ENCODE results near the gene NAALADL2. TPM values are rescaled to one million over a fixed set of nuclear protein-coding genes. Genes with fewer than 3 reads are reported as not detected.

NAALADL2 gene
- total RNA-seq, 1 donor from 2014 or later = 2.8 TPM

- H3K27ac Mint-ChIP-seq (ENCODE audit: unreplicated experiment) = no peak overlapping the region
- no peaks in the 10 kb centered on the region for H3K27me3 Mint-ChIP-seq (ENCODE audit: low read depth)
- no peaks in the 10 kb centered on the region for H3K36me3 Mint-ChIP-seq (ENCODE audit: low read depth)
- no peak overlapping the region for H3K4me3 Mint-ChIP-seq
- peaks cover 5% of the 10 kb centered on the region for H3K9me3 Mint-ChIP-seq
- no peak for DNase-seq (ENCODE audit: low read depth, low spot score)
- TF ChIP-seq CTCF (conservative IDR thresholded peaks at IDR 0.05) = no peak
- H3K4me1 Mint-ChIP-seq = peaks cover 9% of the 10 kb centered on the region
These were observed 327.4 kb downstream of the NAALADL2 start for GRCh38 chr3:175186511-175186910.

- peaks cover 9% of the 10 kb centered on the region for H3K4me1 Mint-ChIP-seq
- no peak for DNase-seq (ENCODE audit: low read depth, low spot score)
- TF ChIP-seq CTCF (conservative IDR thresholded peaks at IDR 0.05) = no peak
- no peaks in the 10 kb centered on the region for H3K36me3 Mint-ChIP-seq (ENCODE audit: low read depth)
- H3K27ac Mint-ChIP-seq (ENCODE audit: unreplicated experiment) = no peak overlapping the region
- no peaks in the 10 kb centered on the region for H3K27me3 Mint-ChIP-seq (ENCODE audit: low read depth)
- H3K4me3 Mint-ChIP-seq = no peak overlapping the region
- peaks cover 5% of the 10 kb centered on the region for H3K9me3 Mint-ChIP-seq
These were observed 328.5 kb downstream of the NAALADL2 start for GRCh38 chr3:175187586-175187985.

- no peak for DNase-seq (ENCODE audit: low read depth, low spot score)
- H3K27ac Mint-ChIP-seq (ENCODE audit: unreplicated experiment) = no peak overlapping the region
- no peaks in the 10 kb centered on the region for H3K27me3 Mint-ChIP-seq (ENCODE audit: low read depth)
- H3K4me1 Mint-ChIP-seq = no peaks in the 10 kb centered on the region
- H3K4me3 Mint-ChIP-seq = no peak overlapping the region
- H3K9me3 Mint-ChIP-seq = peaks cover 5% of the 10 kb centered on the region
- TF ChIP-seq CTCF (conservative IDR thresholded peaks at IDR 0.05) = no peak
- H3K36me3 Mint-ChIP-seq (ENCODE audit: low read depth) = no peaks in the 10 kb centered on the region
These were observed 333.4 kb downstream of the NAALADL2 start for GRCh38 chr3:175192536-175192935.

- no peak overlapping the region for H3K27ac Mint-ChIP-seq (ENCODE audit: unreplicated experiment)
- DNase-seq (ENCODE audit: low read depth, low spot score) = no peak
- H3K36me3 Mint-ChIP-seq (ENCODE audit: low read depth) = no peaks in the 10 kb centered on the region
- no peak for TF ChIP-seq CTCF (conservative IDR thresholded peaks at IDR 0.05)
- no peak overlapping the region for H3K4me3 Mint-ChIP-seq
- no peaks in the 10 kb centered on the region for H3K27me3 Mint-ChIP-seq (ENCODE audit: low read depth)
- H3K9me3 Mint-ChIP-seq = peaks cover 5% of the 10 kb centered on the region
- no peaks in the 10 kb centered on the region for H3K4me1 Mint-ChIP-seq
These were observed 334.8 kb downstream of the NAALADL2 start for GRCh38 chr3:175193815-175194518.

- H3K27ac Mint-ChIP-seq (ENCODE audit: unreplicated experiment) = no peak overlapping the region
- H3K36me3 Mint-ChIP-seq (ENCODE audit: low read depth) = no peaks in the 10 kb centered on the region
- no peaks in the 10 kb centered on the region for H3K27me3 Mint-ChIP-seq (ENCODE audit: low read depth)
- H3K4me1 Mint-ChIP-seq = no peaks in the 10 kb centered on the region
- TF ChIP-seq CTCF (conservative IDR thresholded peaks at IDR 0.05) = no peak
- no peak overlapping the region for H3K4me3 Mint-ChIP-seq
- peaks cover 3% of the 10 kb centered on the region for H3K9me3 Mint-ChIP-seq
- no peak for DNase-seq (ENCODE audit: low read depth, low spot score)
These were observed 340.1 kb downstream of the NAALADL2 start for GRCh38 chr3:175198991-175199783.

Data from neural crest cell (in vitro differentiated cells).